HepG2 (cell line): ENCODE measurements around the gene RASGRF1. TPM values are rescaled to one million over a fixed set of nuclear protein-coding genes. Genes with fewer than 3 reads are reported as not detected.

Experiments
- ATF2 ChIP-seq: sonication (generic); formaldehyde crosslinking; IDR thresholded peaks from 2 replicates; pipeline ENCODE4 v1.4.0; 2020; ENCODE audit warnings: missing genetic modification reagents
- GTF3A ChIP-seq: sonication (generic); formaldehyde crosslinking; conservative IDR thresholded peaks from 2 replicates; pipeline ENCODE4 v1.4.0; 2020; ENCODE audit warnings: mild to moderate bottlenecking, missing genetic modification reagents
- KIAA2018 ChIP-seq: sonication (generic); formaldehyde crosslinking; IDR thresholded peaks from 2 replicates; pipeline ENCODE4 v1.5.0; 2020; ENCODE audit warnings: mild to moderate bottlenecking, missing genetic modification reagents, borderline replicate concordance
- PAXIP1 ChIP-seq: sonication (generic); formaldehyde crosslinking; conservative IDR thresholded peaks from 2 replicates; pipeline ENCODE4 v1.4.0; 2020; ENCODE audit warnings: mild to moderate bottlenecking, missing genetic modification reagents, moderate library complexity
- PRDM10 ChIP-seq: sonication (generic); formaldehyde crosslinking; IDR thresholded peaks from 2 replicates; pipeline ENCODE4 v1.4.0; 2020; ENCODE audit warnings: low read depth, missing genetic modification reagents
- RARA ChIP-seq: IDR thresholded peaks from 2 replicates; pipeline ENCODE4 v1.6.1; 2016; ENCODE audit warnings: missing genetic modification reagents, missing compliant biosample characterization
- ZBTB7B ChIP-seq: sonication (generic); formaldehyde crosslinking; IDR thresholded peaks from 2 replicates; pipeline ENCODE4 v1.4.0; 2020; ENCODE audit warnings: missing genetic modification reagents
- ZEB1 ChIP-seq: IDR thresholded peaks from 2 replicates; pipeline ENCODE4 v1.6.1; 2012; ENCODE audit warnings: mild to moderate bottlenecking, low read depth, inconsistent platforms; ENCODE audit not compliant: insufficient replicate concordance
- ZFX ChIP-seq: sonication (generic); formaldehyde crosslinking; IDR thresholded peaks from 2 replicates; pipeline ENCODE4 v1.4.0; 2020; ENCODE audit warnings: mild to moderate bottlenecking, low read depth, missing genetic modification reagents, moderate library complexity
- ZNF768 ChIP-seq: sonication (generic); formaldehyde crosslinking; IDR thresholded peaks from 2 replicates; pipeline ENCODE4 v1.4.0; 2020; ENCODE audit warnings: missing genetic modification reagents
- polyA plus RNA-seq, 8 experiments: library from polyadenylated mRNA; depleted of rRNA in 3 of 8; stranded (reverse) in 7 of 8; unstranded in 1 of 8; fragments of >200 nt; fragmentation: Illumina TruSeq in 4 of 8; extraction: Trizol in 4 of 8; gene quantifications; 2 replicates each; pipeline versions ENCODE4 v1.2.1 to v1.2.3, GENCODE V29; 2011 to 2016; ENCODE audit warnings: low read depth in 4 of 8, missing spikeins in 1 of 8, mixed read lengths in 1 of 8; ENCODE audit not compliant: insufficient read depth in 1 of 8
- total RNA-seq, 5 experiments: library from RNA; depleted of rRNA; stranded (reverse); fragments of >200 nt; fragmentation: Illumina TruSeq; extraction: Trizol; gene quantifications; 2 replicates each; pipeline ENCODE4 v1.2.3, GENCODE V29; 2016; ENCODE audit warnings: low read depth in 1 of 5

RASGRF1 gene
- total and polyA plus RNA-seq, 2 of the 13 experiments (the other 11 are each of a cell fraction or from before 2014, with no cell fraction given): 0.55 to 3.0 TPM

- no peak for TF ChIP-seq KIAA2018 (CRISPR knock-in tag)
- peak; percentile 91 for TF ChIP-seq ZFX (CRISPR knock-in tag)
- peak; percentile 60 for TF ChIP-seq ZNF768 (CRISPR knock-in tag)
- peak; percentile 62 for TF ChIP-seq PAXIP1 (CRISPR knock-in tag)
- peak; percentile 59; the same call in 1 of the 2 replicates for TF ChIP-seq ZBTB7B (CRISPR knock-in tag)
- peak; percentile 80 for TF ChIP-seq RARA (CRISPR knock-in tag)
- no peak for TF ChIP-seq GTF3A (CRISPR knock-in tag)
- TF ChIP-seq ZEB1: no peak
- TF ChIP-seq ATF2 (CRISPR knock-in tag): peak; percentile 59; the same call in 1 of the 2 replicates
- TF ChIP-seq PRDM10: peak; percentile 47; the same call in 1 of the 2 replicates
Measured at GRCh38 chr15:78979456-78980320, 110.9 kb downstream of the RASGRF1 start (continued).
